ENCODE data around the gene ARID1A. TPM values are rescaled to one million over a fixed set of nuclear protein-coding genes. Genes with fewer than 3 reads are reported as not detected.

Gene ARID1A
- polyA plus RNA-seq, 3 donors: 6.6 to 84.4 (median 9.5) TPM

GRCh38 chr1:26827663-26828062, 131.8 kb downstream of the ARID1A start:
- Mint-ChIP-seq H3K9me3 (peaks cover 0 to 2% (median 0%) of the 10 kb centered on the region in 7 donors), H3K4me3 (peak overlapping the region; percentile 83 to 92), H3K4me1 (peaks cover 65% of the 10 kb centered on the region), H3K27me3 (ENCODE audit: low read depth in 3 of 3) (peaks cover 2 to 3% (median 2%) of the 10 kb centered on the region in 3 donors), H3K36me3 (peaks cover 19 to 28% of the 10 kb centered on the region in 2 donors), H3K27ac (peak overlapping the region; percentile 78 to 94 (median 89))
- peaks cover 45% of the 10 kb centered on the region for H3K79me2 ChIP-seq (ENCODE audit: insufficient read depth, low read length)
- no peak overlapping the region for H3K27ac ChIP-seq (ENCODE audit: low read depth in 1 of 2, low read length in 2 of 2)
- peak overlapping the region in 2 of 3 experiments; percentile 55 to 70 for H3K4me3 ChIP-seq (replicated peaks in 1 of 3; ENCODE audit: low read depth in 2 of 3, low read length in 3 of 3)
- no peak for TF ChIP-seq CTCF (IDR thresholded peaks at IDR 0.05)
- peaks cover 44% of the 10 kb centered on the region for H4K20me1 ChIP-seq (ENCODE audit: insufficient read depth, low read length)
- peak overlapping the region; percentile 71 for H3K4me2 ChIP-seq (replicated peaks; ENCODE audit: extremely low read depth, low read length, poor library complexity, severe bottlenecking)
- no peaks in the 10 kb centered on the region for H3K27me3 ChIP-seq (ENCODE audit: control insufficient read depth in 2 of 2, insufficient read depth in 2 of 2, low read length in 2 of 2)
- 59% methylated on average over 8 of the region's 11 CpGs for WGBS (ENCODE audit: insufficient coverage)
- H3K36me3 ChIP-seq (replicated peaks in 1 of 2; ENCODE audit: control insufficient read depth in 1 of 2, insufficient read depth in 2 of 2, low read length in 2 of 2): peaks cover 9 to 11% of the 10 kb centered on the region in 2 donors
- DNase-seq: no peak
- intact Hi-C loops (cut with micrococcal nuclease): loop anchor here in 1 of 2 donors (5.0 kb wide), 1 partner anchor 35 kb away; the partner anchor contains the start of gene SFN
- no peaks in the 10 kb centered on the region for H3K9me3 ChIP-seq (replicated peaks in 1 of 2; ENCODE audit: control insufficient read depth in 1 of 2, insufficient read depth in 1 of 2, low read length in 2 of 2)
- no peak overlapping the region for H3K9ac ChIP-seq (ENCODE audit: insufficient read depth, low read length, poor library complexity, severe bottlenecking)
- H2AFZ ChIP-seq (ENCODE audit: insufficient read depth, low read depth, low read length, poor library complexity, severe bottlenecking): no peak overlapping the region
- peaks cover 46 to 62% of the 10 kb centered on the region in 2 donors for H3K4me1 ChIP-seq (ENCODE audit: control insufficient read depth in 1 of 2, insufficient read depth in 2 of 2, low read length in 2 of 2)

GRCh38 chr1:26828411-26828991, 132.7 kb downstream of the ARID1A start:
- Histone ChIP-seq H4K20me1 (ENCODE audit: insufficient read depth, low read length) (peaks cover 44% of the 10 kb centered on the region), H3K4me1 (ENCODE audit: control insufficient read depth in 1 of 2, insufficient read depth in 2 of 2, low read length in 2 of 2) (peaks cover 54 to 67% of the 10 kb centered on the region in 2 donors), H3K4me3 (replicated peaks in 1 of 3; ENCODE audit: low read depth in 2 of 3, low read length in 3 of 3) (peak overlapping the region in 1 of 3 experiments; percentile 59), H3K9ac (ENCODE audit: insufficient read depth, low read length, poor library complexity, severe bottlenecking) (no peak overlapping the region), H2AFZ (ENCODE audit: insufficient read depth, low read depth, low read length, poor library complexity, severe bottlenecking) (no peak overlapping the region), H3K27ac (ENCODE audit: low read depth in 1 of 2, low read length in 2 of 2) (peak overlapping the region; percentile 75 to 81), H3K9me3 (replicated peaks in 1 of 2; ENCODE audit: control insufficient read depth in 1 of 2, insufficient read depth in 1 of 2, low read length in 2 of 2) (no peaks in the 10 kb centered on the region), H3K27me3 (ENCODE audit: control insufficient read depth in 2 of 2, insufficient read depth in 2 of 2, low read length in 2 of 2) (no peaks in the 10 kb centered on the region), H3K4me2 (replicated peaks; ENCODE audit: extremely low read depth, low read length, poor library complexity, severe bottlenecking) (peak overlapping the region; percentile 55), H3K79me2 (ENCODE audit: insufficient read depth, low read length) (peaks cover 45% of the 10 kb centered on the region), H3K36me3 (replicated peaks in 1 of 2; ENCODE audit: control insufficient read depth in 1 of 2, insufficient read depth in 2 of 2, low read length in 2 of 2) (peaks cover 14 to 16% of the 10 kb centered on the region in 2 donors)
- peaks cover 70% of the 10 kb centered on the region for H3K4me1 Mint-ChIP-seq
- no peaks in the 10 kb centered on the region for H3K9me3 Mint-ChIP-seq
- peaks cover 2 to 3% (median 2%) of the 10 kb centered on the region in 3 donors for H3K27me3 Mint-ChIP-seq (ENCODE audit: low read depth in 3 of 3)
- peak; percentile 59 to 81 (median 61) for DNase-seq
- peaks cover 25 to 37% of the 10 kb centered on the region in 2 donors for H3K36me3 Mint-ChIP-seq
- intact Hi-C loops (cut with micrococcal nuclease): loop anchor here in 1 of 2 donors (5.0 kb wide), 1 partner anchor 34 kb away; the partner anchor contains the start of gene SFN
- peak overlapping the region; percentile 86 to 96 (median 91) for H3K27ac Mint-ChIP-seq
- H3K4me3 Mint-ChIP-seq: peak overlapping the region; percentile 66 to 92
- no peak for TF ChIP-seq CTCF (IDR thresholded peaks at IDR 0.05)
- 0% methylated on average over 2 of the region's 4 CpGs for WGBS (ENCODE audit: insufficient coverage)
